Loucy (cell line): ENCODE measurements around the gene LRBA.

Experiments
- H2AFZ ChIP-seq: fragments of 200-600 bp; sonication (generic); 2 replicates; pipeline ENCODE4 v1.6.0; 2016; ENCODE audit warnings: antibody characterized with exemption, mild to moderate bottlenecking, low read length, moderate library complexity
- H3F3A ChIP-seq: fragments of 200-600 bp; 2 replicates; pipeline ENCODE4 v1.6.0; 2016; ENCODE audit warnings: antibody characterized with exemption, low read depth, mild to moderate bottlenecking
- H3K27me3 ChIP-seq: fragments of 200-600 bp; sonication (generic); 2 replicates; pipeline ENCODE4 v1.6.1; 2014; ENCODE audit warnings: low read length, mild to moderate bottlenecking; ENCODE audit not compliant: insufficient read depth, poor library complexity, severe bottlenecking
- H3K36me3 ChIP-seq: fragments of 200-600 bp; sonication (generic); 2 replicates; pipeline ENCODE4 v1.6.1; 2016; ENCODE audit warnings: low read length; ENCODE audit not compliant: insufficient read depth
- H3K4me1 ChIP-seq: fragments of 200-600 bp; sonication (generic); 2 replicates; pipeline ENCODE4 v1.5.1; 2014; ENCODE audit warnings: low read length, mild to moderate bottlenecking; ENCODE audit not compliant: insufficient read depth, poor library complexity, severe bottlenecking
- H3K4me2 ChIP-seq: fragments of 200-600 bp; sonication (generic); 2 replicates; pipeline ENCODE4 v1.6.0; 2014; ENCODE audit warnings: antibody characterized with exemption, low read length, low read depth, mild to moderate bottlenecking; ENCODE audit not compliant: poor library complexity, severe bottlenecking
- H3K4me3 ChIP-seq: fragments of 200-600 bp; sonication (generic); 2 replicates; pipeline ENCODE4 v1.5.1; 2014; ENCODE audit warnings: low read length, mild to moderate bottlenecking, mixed read lengths; ENCODE audit not compliant: poor library complexity, severe bottlenecking
- H3K79me2 ChIP-seq: fragments of 200-600 bp; sonication (generic); 2 replicates; pipeline ENCODE4 v1.6.1; 2014; ENCODE audit warnings: low read length; ENCODE audit not compliant: insufficient read depth
- H3K9ac ChIP-seq: fragments of 200-600 bp; sonication (generic); 2 replicates; pipeline ENCODE4 v1.6.0; 2014; ENCODE audit warnings: mild to moderate bottlenecking, low read depth, low read length, moderate library complexity; ENCODE audit not compliant: poor library complexity, severe bottlenecking
- H3K9me2 ChIP-seq: fragments of 200-600 bp; sonication (generic); replicated peaks from 2 replicates; pipeline ENCODE4 v1.6.1; 2016; ENCODE audit warnings: low read depth, low read length, mixed read lengths
- H3K9me3 ChIP-seq: fragments of 200-600 bp; sonication (generic); 2 replicates; pipeline ENCODE4 v1.6.1; 2014; ENCODE audit warnings: mild to moderate bottlenecking, antibody characterized with exemption, low read length, low read depth; ENCODE audit not compliant: insufficient read depth
- H4K20me1 ChIP-seq: fragments of 200-600 bp; sonication (generic); 2 replicates; pipeline ENCODE4 v1.6.0; 2014; ENCODE audit warnings: antibody characterized with exemption, low read length, mild to moderate bottlenecking; ENCODE audit not compliant: insufficient read depth, poor library complexity, severe bottlenecking
- EZH2phosphoT487 ChIP-seq: fragments of 200-600 bp; IDR thresholded peaks from 2 replicates; pipeline ENCODE4 v1.6.1; 2018; ENCODE audit warnings: antibody characterized with exemption, mild to moderate bottlenecking, moderate library complexity, borderline replicate concordance
- TF ChIP-seq, protein P1 (sequence below): fragments of 200-600 bp; sonication (generic); conservative IDR thresholded peaks from 2 replicates; pipeline ENCODE4 v1.5.1; 2014; ENCODE audit warnings: mild to moderate bottlenecking, antibody characterized with exemption, low read length

The LRBA gene

DNA sequence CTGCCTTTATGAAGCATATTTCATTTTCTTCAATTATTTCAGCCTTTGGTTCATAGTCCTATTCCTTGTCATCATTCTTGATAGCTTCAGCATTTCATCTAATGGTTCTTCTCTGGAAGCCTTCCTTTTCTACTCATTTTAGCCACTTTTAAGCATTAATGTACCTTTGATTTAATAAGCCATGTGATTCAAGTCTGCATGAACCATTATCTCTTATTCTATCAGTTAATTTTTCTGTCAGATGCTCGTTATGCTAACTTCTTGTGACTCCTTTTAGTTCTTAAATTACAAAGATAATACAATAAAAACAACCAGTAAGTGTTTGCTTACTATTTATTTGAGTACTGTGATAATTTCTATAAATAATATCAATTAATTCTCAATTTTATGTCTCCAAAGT, 643.2 kb downstream of the LRBA start:
- Histone ChIP-seq H2AFZ (no peak overlapping the region), H3K9ac (no peak overlapping the region), H4K20me1 (no peaks in the 10 kb centered on the region), H3K4me2 (no peak overlapping the region), H3K27me3 (no peaks in the 10 kb centered on the region), H3K36me3 (no peaks in the 10 kb centered on the region), H3F3A (no peaks in the 10 kb centered on the region), H3K9me2 (no peaks in the 10 kb centered on the region), H3K4me1 (no peaks in the 10 kb centered on the region), H3K9me3 (no peaks in the 10 kb centered on the region), H3K79me2 (no peaks in the 10 kb centered on the region), H3K4me3 (no peak overlapping the region)
- TF ChIP-seq, protein P1, sequence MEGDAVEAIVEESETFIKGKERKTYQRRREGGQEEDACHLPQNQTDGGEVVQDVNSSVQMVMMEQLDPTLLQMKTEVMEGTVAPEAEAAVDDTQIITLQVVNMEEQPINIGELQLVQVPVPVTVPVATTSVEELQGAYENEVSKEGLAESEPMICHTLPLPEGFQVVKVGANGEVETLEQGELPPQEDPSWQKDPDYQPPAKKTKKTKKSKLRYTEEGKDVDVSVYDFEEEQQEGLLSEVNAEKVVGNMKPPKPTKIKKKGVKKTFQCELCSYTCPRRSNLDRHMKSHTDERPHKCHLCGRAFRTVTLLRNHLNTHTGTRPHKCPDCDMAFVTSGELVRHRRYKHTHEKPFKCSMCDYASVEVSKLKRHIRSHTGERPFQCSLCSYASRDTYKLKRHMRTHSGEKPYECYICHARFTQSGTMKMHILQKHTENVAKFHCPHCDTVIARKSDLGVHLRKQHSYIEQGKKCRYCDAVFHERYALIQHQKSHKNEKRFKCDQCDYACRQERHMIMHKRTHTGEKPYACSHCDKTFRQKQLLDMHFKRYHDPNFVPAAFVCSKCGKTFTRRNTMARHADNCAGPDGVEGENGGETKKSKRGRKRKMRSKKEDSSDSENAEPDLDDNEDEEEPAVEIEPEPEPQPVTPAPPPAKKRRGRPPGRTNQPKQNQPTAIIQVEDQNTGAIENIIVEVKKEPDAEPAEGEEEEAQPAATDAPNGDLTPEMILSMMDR: no peak
- TF ChIP-seq EZH2phosphoT487: no peak

DNA sequence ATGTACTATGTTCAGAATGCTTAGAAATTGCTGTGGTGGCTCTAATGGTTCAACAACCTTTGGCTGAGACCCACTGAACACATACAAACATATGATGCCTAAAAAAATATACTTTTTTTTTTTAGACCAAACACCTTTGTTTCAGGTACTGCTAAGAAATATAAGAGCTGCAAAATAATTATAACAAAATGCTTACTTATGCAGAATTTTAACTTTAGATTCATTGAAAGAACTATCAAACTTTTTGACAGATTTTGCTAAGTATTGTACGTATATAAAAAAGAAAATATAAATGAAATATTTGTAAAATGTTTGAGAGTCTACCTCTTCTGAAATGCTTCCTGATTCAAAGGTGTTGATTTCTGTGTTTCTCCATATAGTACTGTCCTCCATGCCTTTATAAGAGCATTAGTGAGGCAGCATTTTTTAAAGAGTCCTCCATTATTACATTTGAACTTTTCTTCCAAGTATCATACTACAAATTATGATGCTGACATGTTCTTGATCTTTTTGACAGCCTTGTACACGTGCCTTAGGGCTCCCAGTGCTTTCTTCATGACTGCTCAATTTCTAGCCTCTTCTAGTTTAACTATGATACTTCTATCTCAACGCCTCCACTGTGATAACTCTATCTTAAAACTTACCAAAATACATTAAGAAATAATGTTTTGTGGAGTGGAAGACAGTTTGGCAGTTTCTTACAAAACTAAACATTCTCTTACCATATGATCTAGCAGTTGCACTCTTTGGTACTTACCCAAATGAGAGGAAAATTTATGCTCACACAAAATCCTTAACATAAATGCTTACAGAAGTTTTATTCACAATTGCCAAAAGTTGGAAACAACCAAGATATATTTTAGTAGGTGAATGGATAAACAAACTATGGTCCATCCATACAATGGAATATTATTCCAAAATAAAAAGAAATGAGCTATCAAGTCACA, 645.4 kb downstream of the LRBA start:
- H3F3A ChIP-seq: no peaks in the 10 kb centered on the region
- TF ChIP-seq EZH2phosphoT487: no peak
- TF ChIP-seq, protein P1: no peak
- H3K9ac ChIP-seq: no peak overlapping the region
- H4K20me1 ChIP-seq: no peaks in the 10 kb centered on the region
- H3K4me2 ChIP-seq: no peak overlapping the region
- H3K36me3 ChIP-seq: no peaks in the 10 kb centered on the region
- no peaks in the 10 kb centered on the region for H3K27me3 ChIP-seq
- no peak overlapping the region for H2AFZ ChIP-seq
- no peaks in the 10 kb centered on the region for H3K9me2 ChIP-seq
- no peaks in the 10 kb centered on the region for H3K9me3 ChIP-seq
- no peak overlapping the region for H3K4me3 ChIP-seq
- H3K79me2 ChIP-seq: no peaks in the 10 kb centered on the region
- H3K4me1 ChIP-seq: no peaks in the 10 kb centered on the region

DNA sequence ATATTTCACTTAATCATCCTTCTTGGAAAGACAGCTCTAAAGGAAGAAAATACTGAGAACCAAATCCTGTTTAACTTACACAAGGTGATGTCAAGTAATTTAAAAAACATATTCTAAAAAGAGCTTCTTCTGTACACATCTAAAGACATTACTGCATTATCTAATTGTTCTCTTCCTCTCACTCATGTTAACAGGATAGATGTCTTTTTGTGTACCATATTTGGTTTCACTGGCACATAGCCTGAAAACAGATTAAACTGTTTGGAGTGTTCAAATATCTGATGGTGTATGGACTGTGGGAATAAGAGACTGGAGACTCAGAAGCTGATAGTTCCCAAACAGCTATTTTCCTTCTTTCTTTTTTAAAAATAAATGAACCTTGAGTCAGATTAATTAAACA, 646.4 kb downstream of the LRBA start:
- no peaks in the 10 kb centered on the region for H3K79me2 ChIP-seq
- H3K9me3 ChIP-seq: no peaks in the 10 kb centered on the region
- H3K4me1 ChIP-seq: no peaks in the 10 kb centered on the region
- H3K4me3 ChIP-seq: no peak overlapping the region
- no peak for TF ChIP-seq EZH2phosphoT487
- TF ChIP-seq, protein P1: no peak
- H3K9me2 ChIP-seq: no peaks in the 10 kb centered on the region
- H3K9ac ChIP-seq: no peak overlapping the region
- no peaks in the 10 kb centered on the region for H4K20me1 ChIP-seq
- H3K4me2 ChIP-seq: no peak overlapping the region
- H3K27me3 ChIP-seq: no peaks in the 10 kb centered on the region
- no peaks in the 10 kb centered on the region for H3K36me3 ChIP-seq
- H2AFZ ChIP-seq: no peak overlapping the region
- no peaks in the 10 kb centered on the region for H3F3A ChIP-seq
